Endothelial cell of umbilical vein (primary cell): Measurements from ENCODE around the gene JAG2. TPM values are rescaled to one million over a fixed set of nuclear protein-coding genes. Genes with fewer than 3 reads are reported as not detected.

Experiments used
- BruUV-seq: library from RNA; stranded (reverse); fragments of 400-500 nt; replicated peaks from 2 replicates; lab custom pipeline; 2021; lab: Mats Ljungman, UMichigan
- CTCF ChIA-PET: fragments of 300-600, 350-600 bp; sonication (Branson Sonifier 250); formaldehyde crosslinking; loops from one replicate; lab custom pipeline; 2021; ENCODE audit warnings: antibody characterized with exemption, inconsistent platforms; lab: Charles Lee
- POLR2A ChIA-PET: fragments of 300-600, 350-600 bp; sonication (Branson Sonifier 250); formaldehyde crosslinking; loops from one replicate; lab custom pipeline; 2021; ENCODE audit warnings: antibody characterized with exemption, inconsistent platforms; lab: Charles Lee
- DNase-seq: peaks from one replicate; pipeline ENCODE4 v3.0.0-alpha.2; 2011; ENCODE audit warnings: low read depth, low spot score
- FAIRE-seq: peaks from 2 replicates; lab custom pipeline; 2011; peaks lifted over from hg19 to GRCh38; lab: Jason Lieb, UNC
- H2AFZ ChIP-seq: 2 replicates; pipeline ENCODE4 v1.6.0; 2012; ENCODE audit warnings: low read depth, low read length, control low read depth, inconsistent platforms
- H3K27ac ChIP-seq: 2 replicates; pipeline ENCODE4 v1.5.1; 2011; ENCODE audit warnings: low read depth, mild to moderate bottlenecking, control low read depth, low read length, moderate library complexity; ENCODE audit not compliant: insufficient read depth
- H3K27me3 ChIP-seq, 2 experiments: 2 replicates each; pipeline versions ENCODE4 v1.6.0 to v1.6.1; 2011; ENCODE audit warnings: low read length in 2 of 2, mixed read lengths in 1 of 2; ENCODE audit not compliant: control insufficient read depth in 2 of 2, insufficient read depth in 2 of 2
- H3K36me3 ChIP-seq, 2 experiments: 2 replicates in 1 of 2; 3 replicates in 1 of 2; pipeline ENCODE4 v1.5.1; 2011; ENCODE audit warnings: low read length in 2 of 2, mild to moderate bottlenecking in 1 of 2, moderate library complexity in 1 of 2; ENCODE audit not compliant: control insufficient read depth in 2 of 2, insufficient read depth in 2 of 2; ENCODE audit errors: extremely low read depth in 1 of 2
- H3K4me1 ChIP-seq: 3 replicates; pipeline ENCODE4 v1.5.1; 2011; ENCODE audit warnings: mild to moderate bottlenecking, low read length; ENCODE audit not compliant: control insufficient read depth, insufficient read depth; ENCODE audit errors: extremely low read depth
- H3K4me2 ChIP-seq: 2 replicates; pipeline ENCODE4 v1.6.1; 2011; ENCODE audit warnings: low read length, control low read depth, mixed read lengths; ENCODE audit not compliant: insufficient read depth
- H3K4me3 ChIP-seq, 3 experiments: fragments of 200-600 bp in 1 of 3; sonication (generic), shearing (Covaris generic) in 1 of 3; replicated peaks in 1 of 3; 2 replicates each; pipeline ENCODE4 v1.5.1; 2011 to 2016; ENCODE audit warnings: control low read depth in 3 of 3, low read length in 3 of 3, mild to moderate bottlenecking in 2 of 3, inconsistent platforms in 1 of 3, low read depth in 1 of 3, moderate library complexity in 1 of 3; ENCODE audit not compliant: insufficient read depth in 1 of 3
- H3K79me2 ChIP-seq: 2 replicates; pipeline ENCODE4 v1.6.0; 2012; ENCODE audit warnings: low read length, inconsistent platforms; ENCODE audit not compliant: control insufficient read depth, insufficient read depth
- H3K9ac ChIP-seq: replicated peaks from 2 replicates; pipeline ENCODE3; 2011; ENCODE audit warnings: low read length, control low read depth; ENCODE audit not compliant: insufficient read depth; ENCODE audit errors: extremely low read depth
- H3K9me1 ChIP-seq: replicated peaks from 3 replicates; pipeline ENCODE4 v1.6.0; 2011; ENCODE audit warnings: mild to moderate bottlenecking, low read length; ENCODE audit not compliant: control insufficient read depth, insufficient read depth; ENCODE audit errors: extremely low read depth
- H3K9me3 ChIP-seq: replicated peaks from 2 replicates; pipeline ENCODE4 v1.5.1; 2012; ENCODE audit warnings: low read length, inconsistent platforms; ENCODE audit not compliant: control insufficient read depth, insufficient read depth
- H4K20me1 ChIP-seq: replicated peaks from 2 replicates; pipeline ENCODE3; 2011; ENCODE audit warnings: mild to moderate bottlenecking, low read length; ENCODE audit not compliant: control insufficient read depth, insufficient read depth; ENCODE audit errors: extremely low read depth
- CTCF ChIP-seq, 2 donors: IDR thresholded peaks; 1 replicate in 1 of 2; 2 replicates in 1 of 2; pipeline ENCODE4 v1.5.1; 2011; ENCODE audit warnings: low read length in 2 of 2, mild to moderate bottlenecking in 2 of 2, moderate library complexity in 2 of 2, control low read depth in 1 of 2, inconsistent platforms in 1 of 2, low read depth in 1 of 2; ENCODE audit not compliant: insufficient read depth in 1 of 2; ENCODE audit errors: extremely low read depth in 1 of 2
- EZH2 ChIP-seq: IDR thresholded peaks from 2 replicates; pipeline ENCODE4 v1.6.1; 2012; ENCODE audit warnings: borderline replicate concordance, low read depth, mild to moderate bottlenecking, moderate library complexity, low read length, inconsistent platforms; ENCODE audit not compliant: severe bottlenecking
- FOS ChIP-seq: IDR thresholded peaks from 2 replicates; pipeline ENCODE4 v1.6.1; 2011; ENCODE audit warnings: mild to moderate bottlenecking, low read length, moderate library complexity, borderline replicate concordance; ENCODE audit not compliant: insufficient read depth
- GATA2 ChIP-seq: IDR thresholded peaks from 2 replicates; pipeline ENCODE4 v1.7.0; 2011; ENCODE audit warnings: low read depth, mild to moderate bottlenecking, moderate library complexity, mixed read lengths, low read length; ENCODE audit not compliant: insufficient read length, insufficient read depth
- JUN ChIP-seq: IDR thresholded peaks from 2 replicates; pipeline ENCODE4 v1.6.1; 2011; ENCODE audit warnings: borderline replicate concordance, low read depth; ENCODE audit not compliant: insufficient read length, insufficient read depth
- MAX ChIP-seq: IDR thresholded peaks from 2 replicates; pipeline ENCODE4 v1.6.1; 2011; ENCODE audit not compliant: insufficient read depth, insufficient read length
- MYC ChIP-seq: IDR thresholded peaks from one replicate; pipeline ENCODE4 v1.6.1; 2011; ENCODE audit warnings: mild to moderate bottlenecking, low read depth, low read length
- POLR2A ChIP-seq: IDR thresholded peaks from 2 replicates; pipeline ENCODE4 v1.6.1; 2012; ENCODE audit warnings: low read depth, mild to moderate bottlenecking, control low read depth, low read length
- POLR2AphosphoS5 ChIP-seq: IDR thresholded peaks from 2 replicates; pipeline ENCODE4 v1.6.1; 2012; ENCODE audit warnings: low read depth, mild to moderate bottlenecking, control low read depth, low read length, moderate library complexity; ENCODE audit not compliant: insufficient read depth
- dilution Hi-C: fragments of 300-500 bp; cut with MboI; formaldehyde crosslinking; loops from one replicate; pipeline ENCODE4 v1.15.0; 2019; ENCODE audit warnings: low sequenced_read_pairs; ENCODE audit not compliant: extremely low pct_ligation_motif_present
- intact Hi-C: fragments of 100-400 bp; cut with micrococcal nuclease; formaldehyde crosslinking; loops from one replicate; pipeline ENCODE4 v1.10.0; 2022
- polyA plus RNA-seq, 4 experiments: library from polyadenylated mRNA; depleted of rRNA in 3 of 4; stranded (reverse) in 3 of 4; unstranded in 1 of 4; fragments of >200 nt; gene quantifications; 2 replicates each; pipeline versions ENCODE4 v1.2.1 to v1.2.3, GENCODE V29; 2011 to 2012; ENCODE audit warnings: missing spikeins in 1 of 4
- total RNA-seq: library from RNA; stranded (reverse); gene quantifications from 2 replicates; pipeline ENCODE4 v1.2.3, GENCODE V29; 2021

Gene JAG2
- total and polyA plus RNA-seq, 2 donors (not counting 3 experiments of a cell fraction or from before 2014, with no cell fraction given), result 105 to 128 TPM

GRCh38 chr14:105105158-105105557, 63.4 kb downstream of the JAG2 start:
- Histone ChIP-seq H3K9me3 (no peaks in the 10 kb centered on the region), H3K4me1 (no peaks in the 10 kb centered on the region), H3K27me3 (peaks cover 16 to 43% of the 10 kb centered on the region in 2 experiments), H3K4me2 (no peak overlapping the region), H3K4me3 (no peak overlapping the region), H3K36me3 (no peaks in the 10 kb centered on the region), H3K9ac (no peak overlapping the region), H4K20me1 (no peaks in the 10 kb centered on the region), H3K79me2 (no peaks in the 10 kb centered on the region), H3K9me1 (no peaks in the 10 kb centered on the region), H3K27ac (no peak overlapping the region), H2AFZ (no peak overlapping the region)
- ChIA-PET POLR2A (no interaction called here), CTCF (interaction anchor here (2.0 kb wide), 1 partner anchor 15 kb away, joined by 5 read pairs; no protein-coding TSS in a partner anchor)
- BruUV-seq, result no TSS peak
- DNase-seq (no peak), FAIRE-seq (no peak)
- TF ChIP-seq EZH2 (no peak), CTCF (IDR thresholded peaks at IDR 0.05; ENCODE audit: extremely low read depth in 1 of 2, insufficient read depth in 1 of 2, low read depth in 1 of 2, low read length in 2 of 2) (no peak), JUN (no peak), MAX (no peak), MYC (no peak), POLR2AphosphoS5 (no peak), GATA2 (no peak), FOS (no peak), POLR2A (no peak)
- intact Hi-C loops (no loop called here), dilution Hi-C loops (no loop called here)
